OCI-LY1 (cell line): ENCODE results near the gene MYO5C.

Experiments used
- H2AFZ ChIP-seq: fragments of 200-600 bp; sonication (generic), shearing (Covaris generic); 2 replicates; pipeline ENCODE4 v1.6.0; 2014; ENCODE audit warnings: antibody characterized with exemption, mild to moderate bottlenecking, low read length
- H3F3A ChIP-seq: fragments of 200-600 bp; sonication (generic), shearing (Covaris generic); 2 replicates; pipeline ENCODE4 v1.6.0; 2014; ENCODE audit warnings: mild to moderate bottlenecking, antibody characterized with exemption, low read length, moderate library complexity; ENCODE audit not compliant: insufficient read depth
- H3K27ac ChIP-seq: fragments of 200-600 bp; sonication (generic); 2 replicates; pipeline ENCODE4 v1.5.1; 2014; ENCODE audit warnings: low read length, mixed run types, mild to moderate bottlenecking, low read depth; ENCODE audit not compliant: poor library complexity, severe bottlenecking
- H3K27me3 ChIP-seq: fragments of 200-600 bp; sonication (generic); 2 replicates; pipeline ENCODE4 v1.6.0; 2014; ENCODE audit warnings: antibody characterized with exemption, mild to moderate bottlenecking, low read length, moderate library complexity; ENCODE audit not compliant: insufficient read depth
- H3K36me3 ChIP-seq: fragments of 200-600 bp; sonication (generic); 2 replicates; pipeline ENCODE4 v1.6.1; 2014; ENCODE audit warnings: mild to moderate bottlenecking, antibody characterized with exemption, low read length, moderate library complexity, mixed read lengths; ENCODE audit not compliant: insufficient read depth
- H3K4me1 ChIP-seq: fragments of 200-600 bp; sonication (generic); 2 replicates; pipeline ENCODE4 v1.5.1; 2014; ENCODE audit warnings: mild to moderate bottlenecking, low read length, moderate library complexity; ENCODE audit not compliant: insufficient read depth, severe bottlenecking
- H3K4me2 ChIP-seq: fragments of 200-600 bp; sonication (generic), shearing (Covaris generic); 2 replicates; pipeline ENCODE4 v1.6.1; 2014; ENCODE audit warnings: low read length
- H3K4me3 ChIP-seq: fragments of 200-600 bp; sonication (generic); 2 replicates; pipeline ENCODE4 v1.5.1; 2014; ENCODE audit warnings: low read length, low read depth, mild to moderate bottlenecking, mixed read lengths; ENCODE audit not compliant: poor library complexity, severe bottlenecking
- H3K79me2 ChIP-seq: fragments of 200-600 bp; shearing (Covaris generic); 2 replicates; pipeline ENCODE4 v1.6.1; 2016; ENCODE audit warnings: mixed run types, low read length, mixed read lengths; ENCODE audit not compliant: insufficient read depth
- H3K9ac ChIP-seq: fragments of 200-600 bp; sonication (generic), shearing (Covaris generic); 2 replicates; pipeline ENCODE4 v1.6.1; 2014; ENCODE audit warnings: mild to moderate bottlenecking, low read length, mixed read lengths
- H3K9me2 ChIP-seq: fragments of 200-600 bp; sonication (generic), shearing (Covaris generic); 2 replicates; pipeline ENCODE4 v1.6.1; 2014; ENCODE audit warnings: low read depth, mild to moderate bottlenecking, low read length, mixed read lengths
- H3K9me3 ChIP-seq: fragments of 200-600 bp; shearing (Covaris generic); 2 replicates; pipeline ENCODE4 v1.6.1; 2014; ENCODE audit warnings: low read length, mixed read lengths
- H4K20me1 ChIP-seq: fragments of 200-600 bp; sonication (generic), shearing (Covaris generic); 2 replicates; pipeline ENCODE4 v1.6.0; 2016; ENCODE audit warnings: mild to moderate bottlenecking, low read length; ENCODE audit not compliant: insufficient read depth
- EZH2 ChIP-seq: fragments of 200-600 bp; sonication (generic), shearing (Covaris generic); IDR thresholded peaks from 2 replicates; pipeline ENCODE4 v1.8.0; 2017; ENCODE audit warnings: borderline replicate concordance, mixed run types, mild to moderate bottlenecking, antibody characterized with exemption, low read length, moderate library complexity, mixed read lengths
- TF ChIP-seq, protein P1 (sequence below): fragments of 200-600 bp; sonication (generic), shearing (Covaris generic); IDR thresholded peaks from 2 replicates; pipeline ENCODE4 v1.5.1; 2017; ENCODE audit warnings: mild to moderate bottlenecking, antibody characterized with exemption, low read length, moderate library complexity, mixed read lengths

Gene MYO5C

DNA sequence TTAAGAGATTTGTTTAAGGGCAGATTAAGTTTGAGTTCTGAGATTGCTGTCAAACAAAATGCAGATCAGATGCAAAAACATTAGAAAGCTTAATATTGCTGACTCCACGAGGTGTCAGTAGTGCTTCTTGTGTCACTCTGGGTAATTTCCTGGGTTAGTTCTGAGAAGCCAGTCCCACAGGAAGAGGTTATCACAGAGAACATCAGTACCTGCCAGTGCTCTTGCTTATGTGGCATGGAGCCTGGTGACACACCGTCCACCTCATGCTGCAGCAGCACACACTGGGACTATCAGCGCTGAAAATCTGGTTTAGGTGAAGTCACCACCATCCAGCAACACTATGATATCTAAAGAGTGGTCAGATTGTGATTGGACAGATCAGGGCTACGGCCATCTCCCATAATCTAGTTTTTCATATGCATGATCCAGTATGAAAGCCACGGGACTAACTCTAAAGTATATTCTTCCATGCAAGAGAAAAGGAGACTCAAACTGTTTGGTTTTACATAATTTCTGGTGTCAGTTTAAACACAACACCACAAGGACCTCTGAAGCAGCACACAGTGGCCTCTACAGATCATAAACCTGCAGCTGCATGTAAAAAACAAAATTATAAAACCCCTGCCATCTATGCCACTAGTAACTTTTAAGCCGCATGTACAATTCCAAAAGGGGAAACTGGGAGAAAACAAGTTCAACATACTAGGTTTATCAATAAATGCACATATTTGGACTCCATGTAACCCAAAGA lies 36.1 kb upstream of the MYO5C start:
- Histone ChIP-seq H3K79me2 (no peaks in the 10 kb centered on the region), H3F3A (no peaks in the 10 kb centered on the region), H3K36me3 (peaks cover 8% of the 10 kb centered on the region; the same call in 1 of the 2 replicates), H3K27me3 (no peaks in the 10 kb centered on the region), H3K9me3 (no peaks in the 10 kb centered on the region), H3K9me2 (no peaks in the 10 kb centered on the region), H3K27ac (peak overlapping the region; percentile 2), H3K9ac (no peak overlapping the region), H2AFZ (no peak overlapping the region), H4K20me1 (no peaks in the 10 kb centered on the region), H3K4me3 (no peak overlapping the region), H3K4me2 (peak overlapping the region; percentile 22; the same call in 1 of the 2 replicates), H3K4me1 (peaks cover 17% of the 10 kb centered on the region)
- no peak for TF ChIP-seq EZH2
- TF ChIP-seq, protein P1, sequence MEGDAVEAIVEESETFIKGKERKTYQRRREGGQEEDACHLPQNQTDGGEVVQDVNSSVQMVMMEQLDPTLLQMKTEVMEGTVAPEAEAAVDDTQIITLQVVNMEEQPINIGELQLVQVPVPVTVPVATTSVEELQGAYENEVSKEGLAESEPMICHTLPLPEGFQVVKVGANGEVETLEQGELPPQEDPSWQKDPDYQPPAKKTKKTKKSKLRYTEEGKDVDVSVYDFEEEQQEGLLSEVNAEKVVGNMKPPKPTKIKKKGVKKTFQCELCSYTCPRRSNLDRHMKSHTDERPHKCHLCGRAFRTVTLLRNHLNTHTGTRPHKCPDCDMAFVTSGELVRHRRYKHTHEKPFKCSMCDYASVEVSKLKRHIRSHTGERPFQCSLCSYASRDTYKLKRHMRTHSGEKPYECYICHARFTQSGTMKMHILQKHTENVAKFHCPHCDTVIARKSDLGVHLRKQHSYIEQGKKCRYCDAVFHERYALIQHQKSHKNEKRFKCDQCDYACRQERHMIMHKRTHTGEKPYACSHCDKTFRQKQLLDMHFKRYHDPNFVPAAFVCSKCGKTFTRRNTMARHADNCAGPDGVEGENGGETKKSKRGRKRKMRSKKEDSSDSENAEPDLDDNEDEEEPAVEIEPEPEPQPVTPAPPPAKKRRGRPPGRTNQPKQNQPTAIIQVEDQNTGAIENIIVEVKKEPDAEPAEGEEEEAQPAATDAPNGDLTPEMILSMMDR = peak; percentile 79; the same call in 1 of the 2 replicates

GRCh38 chr15:52329987-52330386 lies 34.4 kb upstream of the MYO5C start:
- Histone ChIP-seq H3K4me1 (peaks cover 13% of the 10 kb centered on the region), H3K9ac (no peak overlapping the region), H3K36me3 (peaks cover 13% of the 10 kb centered on the region; the same call in 1 of the 2 replicates)

GRCh38 chr15:52329150-52329549 lies 33.5 kb upstream of the MYO5C start:
- H3K27ac ChIP-seq = no peak overlapping the region
- H3K9me3 ChIP-seq = no peaks in the 10 kb centered on the region
- H3K9ac ChIP-seq = no peak overlapping the region
- no peaks in the 10 kb centered on the region for H3K79me2 ChIP-seq
- no peaks in the 10 kb centered on the region for H3K9me2 ChIP-seq
- no peak overlapping the region for H3K4me3 ChIP-seq
- TF ChIP-seq, protein P1 = no peak
- TF ChIP-seq EZH2 = no peak
- H3F3A ChIP-seq = no peaks in the 10 kb centered on the region
- peaks cover 13% of the 10 kb centered on the region; the same call in 1 of the 2 replicates for H3K36me3 ChIP-seq
- peaks cover 13% of the 10 kb centered on the region for H3K4me1 ChIP-seq
- H3K4me2 ChIP-seq = no peak overlapping the region
- H4K20me1 ChIP-seq = no peaks in the 10 kb centered on the region
- H2AFZ ChIP-seq = no peak overlapping the region
- H3K27me3 ChIP-seq = no peaks in the 10 kb centered on the region

More at GRCh38 chr15:52329987-52330386, 34.4 kb upstream of the MYO5C start:
- Histone ChIP-seq H2AFZ (no peak overlapping the region), H3K9me3 (no peaks in the 10 kb centered on the region), H3K4me2 (no peak overlapping the region), H3K9me2 (no peaks in the 10 kb centered on the region), H4K20me1 (no peaks in the 10 kb centered on the region), H3F3A (no peaks in the 10 kb centered on the region), H3K27ac (no peak overlapping the region), H3K27me3 (no peaks in the 10 kb centered on the region), H3K79me2 (no peaks in the 10 kb centered on the region), H3K4me3 (no peak overlapping the region)
- no peak for TF ChIP-seq EZH2
- TF ChIP-seq, protein P1 = no peak
